Liver (tissue), 9 donors: ENCODE measurements around the gene CFAP299. TPM values are rescaled to one million over a fixed set of nuclear protein-coding genes. Genes with fewer than 3 reads are reported as not detected.

Source experiments
- DNase-seq: peaks from one replicate; pipeline ENCODE4 v3.0.0-alpha.2; 2017; ENCODE audit warnings: low spot score
- H3K27ac ChIP-seq, 2 donors: one replicate each; pipeline ENCODE4 v1.7.0; 2013; ENCODE audit warnings: inconsistent platforms in 2 of 2, low read length in 2 of 2, control low read depth in 1 of 2, low read depth in 1 of 2, mild to moderate bottlenecking in 1 of 2
- H3K27me3 ChIP-seq, 4 donors: one replicate each; pipeline versions ENCODE4 v1.6.1 to v1.7.0; 2013; ENCODE audit warnings: low read length in 3 of 4, inconsistent platforms in 1 of 4, mild to moderate bottlenecking in 1 of 4, moderate library complexity in 1 of 4; ENCODE audit not compliant: control insufficient read depth in 4 of 4, insufficient read depth in 4 of 4
- H3K36me3 ChIP-seq, 4 donors: one replicate each; pipeline versions ENCODE4 v1.6.1 to v1.7.0; 2013; ENCODE audit warnings: low read length in 3 of 4, mild to moderate bottlenecking in 3 of 4, low read depth in 1 of 4, moderate library complexity in 1 of 4; ENCODE audit not compliant: control insufficient read depth in 4 of 4, insufficient read depth in 3 of 4
- H3K4me1 ChIP-seq, 4 donors: one replicate each; pipeline versions ENCODE4 v1.6.1 to v1.7.0; 2013; ENCODE audit warnings: low read length in 3 of 4, mild to moderate bottlenecking in 3 of 4, moderate library complexity in 1 of 4; ENCODE audit not compliant: control insufficient read depth in 4 of 4, insufficient read depth in 4 of 4
- H3K4me3 ChIP-seq, 3 donors: one replicate each; pipeline versions ENCODE4 v1.6.1 to v1.7.0; 2013; ENCODE audit warnings: low read length in 3 of 3, control low read depth in 1 of 3, low read depth in 1 of 3, mild to moderate bottlenecking in 1 of 3
- H3K9ac ChIP-seq, 2 donors: one replicate each; pipeline ENCODE4 v1.7.0; 2013; ENCODE audit warnings: low read length in 2 of 2, mild to moderate bottlenecking in 2 of 2, moderate library complexity in 2 of 2, control low read depth in 1 of 2, low read depth in 1 of 2
- H3K9me3 ChIP-seq, 4 donors: one replicate each; pipeline versions ENCODE4 v1.6.1 to v1.7.0; 2013; ENCODE audit warnings: low read length in 3 of 4; ENCODE audit not compliant: control insufficient read depth in 4 of 4
- CTCF ChIP-seq: fragments of 150-350 bp; IDR thresholded peaks from 2 replicates; pipeline ENCODE4 v1.5.1; 2017; ENCODE audit warnings: improper control_type of control experiment, low read depth, low read length; ENCODE audit not compliant: missing input control
- EGR1 ChIP-seq, 2 donors: IDR thresholded peaks; 2 replicates each; pipeline ENCODE4 v1.6.1; 2016 to 2018; ENCODE audit warnings: antibody characterized with exemption in 2 of 2, low read depth in 2 of 2
- GABPA ChIP-seq, 2 donors: IDR thresholded peaks in 1 of 2; conservative IDR thresholded peaks in 1 of 2; 2 replicates each; pipeline ENCODE4 v1.6.1; 2016; ENCODE audit warnings: antibody characterized with exemption in 2 of 2, mild to moderate bottlenecking in 1 of 2, moderate library complexity in 1 of 2
- HNF4A ChIP-seq, 2 donors: conservative IDR thresholded peaks; 2 replicates each; pipeline ENCODE4 v1.6.1; 2016; ENCODE audit warnings: antibody characterized with exemption in 2 of 2, mild to moderate bottlenecking in 2 of 2
- HNF4G ChIP-seq: IDR thresholded peaks from 2 replicates; pipeline ENCODE4 v1.6.1; 2016; ENCODE audit warnings: antibody characterized with exemption
- NR2F2 ChIP-seq: IDR thresholded peaks from 2 replicates; pipeline ENCODE4 v1.6.1; 2016; ENCODE audit warnings: antibody characterized with exemption
- RAD21 ChIP-seq, 2 donors: IDR thresholded peaks; 2 replicates each; pipeline ENCODE4 v1.6.1; 2016; ENCODE audit warnings: antibody characterized with exemption in 2 of 2, mild to moderate bottlenecking in 2 of 2
- RXRA ChIP-seq, 2 donors: IDR thresholded peaks; 2 replicates each; pipeline ENCODE4 v1.6.1; 2017 to 2018; ENCODE audit warnings: antibody characterized with exemption in 2 of 2, mild to moderate bottlenecking in 1 of 2
- SP1 ChIP-seq: IDR thresholded peaks from 2 replicates; pipeline ENCODE4 v1.6.1; 2018; ENCODE audit warnings: antibody characterized with exemption, mild to moderate bottlenecking
- TAF1 ChIP-seq: conservative IDR thresholded peaks from 2 replicates; pipeline ENCODE4 v1.6.1; 2016; ENCODE audit warnings: antibody characterized with exemption, mild to moderate bottlenecking
- YY1 ChIP-seq: IDR thresholded peaks from 2 replicates; pipeline ENCODE4 v1.6.1; 2016; ENCODE audit warnings: antibody characterized with exemption, mild to moderate bottlenecking
- WGBS: extraction: QIAGEN DNeasy Blood & Tissue Kit; methylation state at CpG from one replicate; pipeline ENCODE4 v1.1.7; 2013; 5-methylcytosine and 5-hydroxymethylcytosine counted together
- polyA plus RNA-seq, 2 donors: library from polyadenylated mRNA; stranded (reverse) in 1 of 2; unstranded in 1 of 2; fragments of 200-250 nt in 1 of 2; fragments of >200 nt in 1 of 2; fragmentation: Nextera tagmentation in 1 of 2; extraction: Ambion mirVana in 1 of 2; gene quantifications; one replicate each; pipeline versions ENCODE4 v1.2.1 to v1.2.3, GENCODE V29; 2013 to 2015
- total RNA-seq, 2 donors: library from RNA; depleted of rRNA; stranded (reverse); fragments of >200 nt; gene quantifications; one replicate each; pipeline ENCODE4 v1.2.3, GENCODE V29; 2014
- TF ChIP-seq, protein P1 (sequence below): IDR thresholded peaks from 2 replicates; pipeline ENCODE4 v1.6.1; 2016; ENCODE audit warnings: antibody characterized with exemption, mild to moderate bottlenecking
- TF ChIP-seq, protein P2 (sequence below): IDR thresholded peaks from 2 replicates; pipeline ENCODE4 v1.6.1; 2016; ENCODE audit warnings: antibody characterized with exemption
- TF ChIP-seq, protein P3 (sequence below): IDR thresholded peaks from 2 replicates; pipeline ENCODE4 v1.6.1; 2016; ENCODE audit warnings: antibody characterized with exemption
- donor health status: healthy.
- donor health status: healthy.
- donor health status: healthy.
- donor health status: healthy.
- donor health status: healthy.

The CFAP299 gene
- total and polyA plus RNA-seq, 4 donors, result not detected

DNA sequence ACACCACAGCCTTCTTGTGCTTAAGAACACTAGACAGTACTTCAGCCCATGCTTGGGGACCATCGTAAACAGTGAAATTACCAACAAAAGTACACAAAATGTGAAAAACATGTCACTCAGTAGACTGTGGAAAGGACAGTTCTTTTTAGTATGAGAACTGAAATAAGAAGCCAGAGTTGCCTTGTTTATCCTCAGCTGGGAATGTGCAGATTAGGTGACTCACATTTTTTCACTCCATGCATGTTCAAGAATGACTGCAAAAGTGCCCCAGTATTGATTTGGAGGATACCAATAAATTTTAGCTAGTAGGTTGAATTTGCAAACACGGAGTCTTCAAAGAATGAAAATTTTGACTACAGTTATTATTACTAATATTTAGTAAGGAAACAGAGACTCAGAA lies 671.9 kb downstream of the CFAP299 start:
- no peak for TF ChIP-seq SP1
- TF ChIP-seq RAD21 (IDR thresholded peaks at IDR 0.05), result no peak
- TF ChIP-seq YY1, result no peak
- no peak for TF ChIP-seq CTCF
- TF ChIP-seq NR2F2, result no peak
- TF ChIP-seq, protein P1, sequence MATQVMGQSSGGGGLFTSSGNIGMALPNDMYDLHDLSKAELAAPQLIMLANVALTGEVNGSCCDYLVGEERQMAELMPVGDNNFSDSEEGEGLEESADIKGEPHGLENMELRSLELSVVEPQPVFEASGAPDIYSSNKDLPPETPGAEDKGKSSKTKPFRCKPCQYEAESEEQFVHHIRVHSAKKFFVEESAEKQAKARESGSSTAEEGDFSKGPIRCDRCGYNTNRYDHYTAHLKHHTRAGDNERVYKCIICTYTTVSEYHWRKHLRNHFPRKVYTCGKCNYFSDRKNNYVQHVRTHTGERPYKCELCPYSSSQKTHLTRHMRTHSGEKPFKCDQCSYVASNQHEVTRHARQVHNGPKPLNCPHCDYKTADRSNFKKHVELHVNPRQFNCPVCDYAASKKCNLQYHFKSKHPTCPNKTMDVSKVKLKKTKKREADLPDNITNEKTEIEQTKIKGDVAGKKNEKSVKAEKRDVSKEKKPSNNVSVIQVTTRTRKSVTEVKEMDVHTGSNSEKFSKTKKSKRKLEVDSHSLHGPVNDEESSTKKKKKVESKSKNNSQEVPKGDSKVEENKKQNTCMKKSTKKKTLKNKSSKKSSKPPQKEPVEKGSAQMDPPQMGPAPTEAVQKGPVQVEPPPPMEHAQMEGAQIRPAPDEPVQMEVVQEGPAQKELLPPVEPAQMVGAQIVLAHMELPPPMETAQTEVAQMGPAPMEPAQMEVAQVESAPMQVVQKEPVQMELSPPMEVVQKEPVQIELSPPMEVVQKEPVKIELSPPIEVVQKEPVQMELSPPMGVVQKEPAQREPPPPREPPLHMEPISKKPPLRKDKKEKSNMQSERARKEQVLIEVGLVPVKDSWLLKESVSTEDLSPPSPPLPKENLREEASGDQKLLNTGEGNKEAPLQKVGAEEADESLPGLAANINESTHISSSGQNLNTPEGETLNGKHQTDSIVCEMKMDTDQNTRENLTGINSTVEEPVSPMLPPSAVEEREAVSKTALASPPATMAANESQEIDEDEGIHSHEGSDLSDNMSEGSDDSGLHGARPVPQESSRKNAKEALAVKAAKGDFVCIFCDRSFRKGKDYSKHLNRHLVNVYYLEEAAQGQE, result no peak
- TF ChIP-seq EGR1 (IDR thresholded peaks at IDR 0.05; ENCODE audit: low read depth in 2 of 2), result no peak
- TF ChIP-seq RXRA (IDR thresholded peaks at IDR 0.05), result no peak
- TF ChIP-seq TAF1, result no peak
- TF ChIP-seq, protein P2, sequence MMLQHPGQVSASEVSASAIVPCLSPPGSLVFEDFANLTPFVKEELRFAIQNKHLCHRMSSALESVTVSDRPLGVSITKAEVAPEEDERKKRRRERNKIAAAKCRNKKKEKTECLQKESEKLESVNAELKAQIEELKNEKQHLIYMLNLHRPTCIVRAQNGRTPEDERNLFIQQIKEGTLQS, result no peak
- TF ChIP-seq, protein P3, sequence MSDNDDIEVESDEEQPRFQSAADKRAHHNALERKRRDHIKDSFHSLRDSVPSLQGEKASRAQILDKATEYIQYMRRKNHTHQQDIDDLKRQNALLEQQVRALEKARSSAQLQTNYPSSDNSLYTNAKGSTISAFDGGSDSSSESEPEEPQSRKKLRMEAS, result no peak
- no peak for TF ChIP-seq GABPA (IDR thresholded peaks at IDR 0.05 in 1 of 2, conservative IDR thresholded peaks at IDR 0.05 in 1 of 2)
- TF ChIP-seq HNF4G, result no peak
- no peak for TF ChIP-seq HNF4A (conservative IDR thresholded peaks at IDR 0.05)
- Histone ChIP-seq H3K27me3 (no peaks in the 10 kb centered on the region), H3K9ac (no peak overlapping the region), H3K36me3 (no peaks in the 10 kb centered on the region), H3K4me3 (no peak overlapping the region), H3K9me3 (no peaks in the 10 kb centered on the region), H3K27ac (no peak overlapping the region), H3K4me1 (no peaks in the 10 kb centered on the region)
- no peak for DNase-seq
- 78% methylated on average over 2 of the region's 2 CpGs for WGBS

Other genes with a start within 250 kb of the CFAP299 start
- gene PRDM8, start 138.2 kb upstream of the CFAP299 start, total RNA-seq, result under 1 TPM; 0.05 to 0.08 TPM
- gene PRDM8, start 138.2 kb upstream of the CFAP299 start, polyA plus RNA-seq, result under 1 TPM in 1 of 2 donors, not detected in 1; 0.14 TPM
- gene FGF5, start 69.1 kb upstream of the CFAP299 start, total RNA-seq, result not detected
- under 1 TPM in 1 of 2 donors, not detected in 1; 0.03 TPM for gene FGF5, start 69.1 kb upstream of the CFAP299 start, polyA plus RNA-seq